OCI-LY7 (cell line): ENCODE data around the gene KRT73. TPM values are rescaled to one million over a fixed set of nuclear protein-coding genes. Genes with fewer than 3 reads are reported as not detected.
"Not testable (repeated sequence)": the region's sequence is repeated elsewhere in the genome, so short reads cannot be mapped to it uniquely, and the experiment has no call there.

Source experiments
- BruUV-seq: library from RNA; stranded (reverse); fragments of 400-500 nt; replicated peaks from 2 replicates; lab custom pipeline; 2021; lab: Mats Ljungman, UMichigan
- CTCF ChIA-PET: fragments of 300-600 bp; sonication (Branson Sonifier 250); formaldehyde crosslinking; loops from one replicate; lab custom pipeline; 2022; ENCODE audit warnings: antibody characterized with exemption; ENCODE audit not compliant: unreplicated experiment; lab: Charles Lee
- POLR2A ChIA-PET: fragments of 300-600 bp; sonication (Branson Sonifier 250); formaldehyde crosslinking; loops from one replicate; lab custom pipeline; 2022; ENCODE audit warnings: antibody characterized with exemption; lab: Charles Lee
- DNase-seq: peaks from one replicate; pipeline ENCODE4 v3.0.0-alpha.2; 2015; ENCODE audit warnings: low spot score
- H2AFZ ChIP-seq: fragments of 200-600 bp; sonication (generic), shearing (Covaris generic); 2 replicates; pipeline ENCODE4 v1.6.1; 2014; ENCODE audit warnings: mild to moderate bottlenecking, antibody characterized with exemption, low read length, moderate library complexity
- H3K27ac ChIP-seq: fragments of 200-600 bp; sonication (generic); 2 replicates; pipeline ENCODE4 v1.5.1; 2014; ENCODE audit warnings: mixed run types, low read depth, mild to moderate bottlenecking, moderate library complexity, low read length, inconsistent platforms; ENCODE audit not compliant: poor library complexity, severe bottlenecking
- H3K36me3 ChIP-seq: fragments of 200-600 bp; sonication (generic); 2 replicates; pipeline ENCODE4 v1.6.1; 2014; ENCODE audit warnings: mild to moderate bottlenecking, antibody characterized with exemption, low read length, moderate library complexity, mixed read lengths; ENCODE audit not compliant: insufficient read depth
- H3K4me1 ChIP-seq: fragments of 200-600 bp; sonication (generic); 2 replicates; pipeline ENCODE4 v1.5.1; 2014; ENCODE audit warnings: mild to moderate bottlenecking, low read length; ENCODE audit not compliant: insufficient read depth, poor library complexity, severe bottlenecking
- H3K4me2 ChIP-seq: fragments of 200-600 bp; sonication (generic); 2 replicates; pipeline ENCODE4 v1.6.1; 2014; ENCODE audit warnings: mild to moderate bottlenecking, low read length
- H3K4me3 ChIP-seq: fragments of 200-600 bp; sonication (generic); 2 replicates; pipeline ENCODE4 v1.5.1; 2014; ENCODE audit warnings: mild to moderate bottlenecking, low read depth, low read length; ENCODE audit not compliant: poor library complexity, severe bottlenecking
- H3K79me2 ChIP-seq: fragments of 200-600 bp; sonication (generic); 2 replicates; pipeline ENCODE4 v1.6.1; 2016; ENCODE audit warnings: low read depth, mild to moderate bottlenecking, low read length, moderate library complexity, mixed read lengths; ENCODE audit not compliant: insufficient read depth
- H3K9me2 ChIP-seq: fragments of 200-600 bp; sonication (generic); 2 replicates; pipeline ENCODE4 v1.6.1; 2016; ENCODE audit warnings: mild to moderate bottlenecking, low read length, mixed read lengths; ENCODE audit not compliant: insufficient read depth
- H3K9me3 ChIP-seq: fragments of 200-600 bp; sonication (generic); 2 replicates; pipeline ENCODE4 v1.6.1; 2014; ENCODE audit warnings: mild to moderate bottlenecking, mixed run types, low read length, mixed read lengths
- H4K20me1 ChIP-seq: fragments of 200-600 bp; sonication (generic); 2 replicates; pipeline ENCODE4 v1.6.1; 2014; ENCODE audit warnings: mild to moderate bottlenecking, antibody characterized with exemption, low read length, moderate library complexity, mixed read lengths; ENCODE audit not compliant: insufficient read depth
- CTCF ChIP-seq: fragments of 200-600 bp; sonication (generic); conservative IDR thresholded peaks from 2 replicates; pipeline ENCODE4 v1.5.1; 2014; ENCODE audit warnings: mild to moderate bottlenecking, antibody characterized with exemption, low read length, moderate library complexity, mixed read lengths
- EZH2phosphoT487 ChIP-seq: fragments of 200-600 bp; sonication (generic); IDR thresholded peaks from 2 replicates; pipeline ENCODE4 v1.6.1; 2018; ENCODE audit warnings: low read depth, borderline replicate concordance, mild to moderate bottlenecking, mixed run types, antibody characterized with exemption, low read length, moderate library complexity, mixed read lengths
- intact Hi-C: fragments of 100-400 bp; cut with micrococcal nuclease; formaldehyde crosslinking; loops from one replicate; pipeline ENCODE4 v1.10.0; 2022; ENCODE audit not compliant: unreplicated experiment
- total RNA-seq, 2 experiments: library from RNA; depleted of rRNA in 1 of 2; stranded (reverse); fragments of >200 nt in 1 of 2; shearing (Covaris generic) in 1 of 2; gene quantifications; 2 replicates each; pipeline ENCODE4 v1.2.3, GENCODE V29; 2014 to 2022

KRT73 gene
- total RNA-seq, 2 experiments from 2014 or later: not detected

GRCh38 chr12:52600071-52600470 is 18.3 kb downstream of the KRT73 start:
- no peak for TF ChIP-seq CTCF
- TF ChIP-seq EZH2phosphoT487: no peak
- no peaks in the 10 kb centered on the region for H3K79me2 ChIP-seq
- no peak overlapping the region for H2AFZ ChIP-seq
- no peaks in the 10 kb centered on the region for H4K20me1 ChIP-seq
- H3K4me1 ChIP-seq: no peaks in the 10 kb centered on the region
- H3K9me2 ChIP-seq: no peaks in the 10 kb centered on the region
- no peak overlapping the region for H3K4me2 ChIP-seq
- ChIA-PET CTCF (no interaction called here), POLR2A (no interaction called here)
- intact Hi-C loops: no loop called here
- no peak overlapping the region for H3K27ac ChIP-seq
- no peak overlapping the region for H3K4me3 ChIP-seq
- BruUV-seq: no TSS peak
- DNase-seq: no peak
- H3K36me3 ChIP-seq: no peaks in the 10 kb centered on the region
- H3K9me3 ChIP-seq: no peaks in the 10 kb centered on the region

GRCh38 chr12:52598966-52599365 is 19.4 kb downstream of the KRT73 start:
- H3K9me3 ChIP-seq: no peaks in the 10 kb centered on the region
- H3K4me1 ChIP-seq: no peaks in the 10 kb centered on the region
- H2AFZ ChIP-seq: no peak overlapping the region
- intact Hi-C loops: no loop called here
- no peak overlapping the region for H3K4me3 ChIP-seq
- no peak overlapping the region for H3K4me2 ChIP-seq
- H3K36me3 ChIP-seq: no peaks in the 10 kb centered on the region
- H3K9me2 ChIP-seq: no peaks in the 10 kb centered on the region
- H4K20me1 ChIP-seq: no peaks in the 10 kb centered on the region
- no peaks in the 10 kb centered on the region for H3K79me2 ChIP-seq
- ChIA-PET CTCF (no interaction called here), POLR2A (no interaction called here)
- BruUV-seq: no TSS peak
- no peak for DNase-seq
- no peak overlapping the region for H3K27ac ChIP-seq
- TF ChIP-seq EZH2phosphoT487 (no peak), CTCF (no peak)

- H3K9me3 ChIP-seq, POLR2A ChIA-PET, H3K27ac ChIP-seq, H3K79me2 ChIP-seq, DNase-seq, H3K36me3 ChIP-seq, H3K4me2 ChIP-seq, H3K9me2 ChIP-seq, H2AFZ ChIP-seq, CTCF ChIA-PET, H3K4me3 ChIP-seq, intact Hi-C loops, H4K20me1 ChIP-seq, BruUV-seq, H3K4me1 ChIP-seq: not testable (repeated sequence)
Measured at GRCh38 chr12:52594237-52594636, 24.1 kb downstream of the KRT73 start.
